Fibroblast of upper back skin (primary cell): Measurements from ENCODE around the gene C4BPA.

Experiments
- DNase-seq: peaks from one replicate; pipeline ENCODE4 v3.0.0-alpha.2; 2013

The C4BPA gene

DNA sequence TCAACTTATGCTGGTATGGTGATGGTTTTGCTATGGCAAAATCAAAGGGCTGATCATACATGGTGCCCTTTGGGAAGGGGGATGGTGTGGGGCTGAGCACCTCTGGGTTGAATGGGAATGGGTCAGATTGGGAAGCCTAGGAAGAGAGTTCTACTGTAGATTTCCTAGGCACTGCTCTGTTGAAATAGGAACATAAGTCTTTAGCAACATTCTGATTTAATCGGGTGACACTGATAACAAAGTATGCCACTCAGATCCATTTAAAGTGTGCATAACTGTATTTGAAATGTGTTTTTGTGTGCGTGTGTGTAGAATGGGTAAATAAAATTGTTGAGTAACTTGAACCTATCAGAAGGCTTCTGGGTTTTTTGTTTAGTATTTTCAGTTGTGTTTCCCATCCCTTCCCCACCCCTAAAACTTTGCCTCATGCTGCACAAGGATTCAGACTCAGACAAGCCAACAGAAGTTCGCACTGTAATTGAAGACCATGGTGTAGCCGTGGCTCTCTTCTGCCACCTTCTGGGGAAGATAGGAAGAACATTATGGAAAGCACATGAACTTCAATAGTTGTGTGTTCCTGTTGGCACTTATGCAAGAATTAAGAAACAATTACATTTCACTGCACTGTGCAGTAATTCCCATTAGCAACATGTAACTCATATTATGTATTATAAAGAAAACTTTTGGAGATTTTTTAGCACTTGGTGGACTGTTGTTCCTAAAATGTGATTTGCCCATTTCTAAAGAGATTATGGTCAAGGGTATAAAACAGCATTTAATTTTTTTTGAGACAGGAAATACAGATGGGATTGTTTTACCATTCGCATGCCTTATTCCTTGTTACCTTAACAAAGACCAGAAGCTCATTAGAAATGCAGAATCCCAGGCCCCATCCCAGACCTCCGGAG lies 26.3 kb upstream of the C4BPA start:
- peak; percentile 73 for DNase-seq

DNA sequence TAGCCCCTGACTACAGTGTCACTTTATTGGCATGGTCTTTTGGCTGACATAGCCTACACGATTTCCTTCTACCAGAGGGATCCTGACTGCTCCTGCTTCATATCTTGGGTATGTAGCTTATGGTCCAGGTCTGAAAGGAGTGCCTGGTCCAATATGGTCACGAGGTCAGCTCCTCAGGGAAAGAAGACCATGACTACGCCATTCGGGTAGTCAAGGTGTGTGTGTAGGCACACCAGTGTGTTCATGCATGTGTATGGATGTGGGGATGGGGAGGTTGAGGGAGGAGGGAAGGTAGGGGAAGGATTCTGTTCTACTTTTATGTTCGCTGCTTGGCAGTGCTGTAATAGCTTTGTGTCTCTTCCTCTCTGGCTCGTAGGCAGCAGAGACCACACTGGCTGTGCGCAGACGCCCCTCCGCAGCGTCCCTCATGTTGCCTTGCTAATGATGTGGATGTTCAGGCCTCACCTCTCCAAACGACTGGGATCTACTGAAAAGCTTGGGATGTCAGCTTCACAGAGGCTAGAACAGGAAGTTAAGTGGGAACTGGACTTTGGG lies 25.4 kb upstream of the C4BPA start:
- DNase-seq, result no peak

DNA sequence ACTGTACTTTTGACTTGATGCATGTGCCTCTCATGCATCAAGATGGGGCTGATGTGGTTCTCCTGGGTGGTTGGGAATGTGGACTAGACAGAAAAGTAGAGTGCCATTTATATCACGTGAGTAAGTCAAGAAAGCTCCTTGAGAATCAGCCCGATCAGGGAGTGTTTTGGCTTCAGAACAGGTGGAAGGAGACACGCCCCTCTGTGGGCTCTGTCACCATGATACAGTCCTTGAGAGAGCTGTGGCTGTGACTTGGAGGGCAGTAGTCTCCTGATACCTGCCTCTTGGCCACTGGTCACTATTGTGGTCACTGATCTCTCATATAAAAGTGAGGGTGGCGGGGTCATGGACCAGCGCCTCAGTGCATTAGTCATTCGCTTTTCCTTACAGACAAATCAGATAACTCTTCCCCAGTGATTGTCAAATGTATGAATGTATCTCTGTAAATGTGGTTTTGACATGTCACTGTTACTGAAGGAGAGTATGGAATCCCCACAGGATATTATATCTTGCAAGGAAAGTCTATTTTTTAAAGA lies 24.3 kb upstream of the C4BPA start:
- DNase-seq, result no peak

DNA sequence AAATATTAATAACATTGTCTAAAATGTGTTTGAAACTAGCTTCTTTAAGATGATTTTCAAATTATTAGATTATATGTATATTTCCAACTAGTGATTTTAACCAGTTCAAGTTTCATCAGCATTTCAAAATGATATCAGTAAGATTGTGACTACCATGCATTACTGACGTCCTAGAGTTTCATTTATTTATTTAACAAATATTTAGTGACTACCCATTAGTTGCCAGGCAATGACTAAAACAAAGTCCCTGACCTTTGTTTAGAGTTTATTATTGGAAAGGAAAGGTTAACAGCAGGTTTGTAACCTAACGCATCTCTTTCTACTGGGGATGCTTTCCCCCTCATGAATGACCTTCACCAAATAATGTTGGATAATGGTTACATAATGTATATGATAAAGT lies 22.9 kb upstream of the C4BPA start:
- DNase-seq, result no peak

DNA sequence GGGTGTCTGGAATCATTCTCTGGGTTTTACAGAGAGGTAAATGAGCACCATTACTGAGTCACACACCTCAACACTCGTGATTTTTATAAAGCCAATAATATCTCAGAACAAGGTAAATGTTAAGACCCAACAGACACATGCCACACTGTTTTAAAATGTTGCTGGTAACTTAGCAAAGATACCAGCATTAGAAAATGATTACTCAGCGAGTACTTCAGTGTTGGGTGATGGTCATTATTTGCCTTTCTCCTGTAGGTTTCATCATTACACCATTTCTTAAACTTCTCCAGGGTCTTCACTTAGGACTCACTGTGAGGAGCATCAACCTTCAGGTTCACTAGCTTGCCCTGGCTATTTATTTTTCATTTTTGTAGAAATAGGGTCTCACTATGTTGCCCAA lies 22.2 kb upstream of the C4BPA start:
- no peak for DNase-seq

DNA sequence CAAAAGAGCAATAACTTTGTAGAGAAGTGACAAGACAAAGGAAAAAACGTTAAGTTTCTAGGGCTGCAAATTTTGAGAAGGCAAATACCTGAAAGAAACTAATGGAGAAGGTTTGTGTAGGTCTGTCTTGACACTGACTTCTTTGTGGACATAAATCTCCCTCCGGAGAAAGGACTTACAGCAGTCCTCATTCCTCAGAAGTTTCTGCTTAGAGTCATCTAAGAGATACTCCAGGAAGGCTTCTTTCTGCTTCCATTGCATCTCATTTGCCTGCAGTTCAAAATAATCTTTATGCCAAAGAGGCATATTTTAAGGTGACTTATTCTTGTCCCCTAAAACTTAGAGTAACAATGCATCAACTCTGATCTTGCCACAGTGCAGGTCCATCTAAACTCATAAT lies 19.8 kb upstream of the C4BPA start:
- DNase-seq, result peak; percentile 25

DNA sequence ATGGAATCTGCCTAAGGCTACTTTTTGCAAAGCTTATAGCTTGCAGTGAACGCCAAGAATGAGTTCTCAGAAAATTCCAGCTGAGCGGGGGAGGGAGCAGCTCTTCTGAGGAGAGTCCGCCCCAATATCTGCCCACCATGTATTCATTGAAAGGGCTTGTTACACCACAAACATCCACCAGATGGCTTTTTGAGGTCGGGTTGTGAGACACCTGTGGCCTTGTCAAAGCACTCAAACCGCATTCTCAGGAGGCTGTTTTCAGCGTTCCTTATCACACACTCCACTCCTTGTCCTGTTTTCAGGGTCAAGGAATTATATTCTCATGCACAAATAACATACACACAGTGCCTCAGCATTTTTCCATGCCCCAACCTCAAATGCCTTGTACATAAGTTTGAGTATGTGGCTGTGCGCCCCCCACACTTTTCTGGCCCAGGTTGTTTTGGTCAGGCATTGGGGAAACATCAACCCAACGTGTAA lies 19.3 kb upstream of the C4BPA start:
- peak; percentile 62 for DNase-seq

DNA sequence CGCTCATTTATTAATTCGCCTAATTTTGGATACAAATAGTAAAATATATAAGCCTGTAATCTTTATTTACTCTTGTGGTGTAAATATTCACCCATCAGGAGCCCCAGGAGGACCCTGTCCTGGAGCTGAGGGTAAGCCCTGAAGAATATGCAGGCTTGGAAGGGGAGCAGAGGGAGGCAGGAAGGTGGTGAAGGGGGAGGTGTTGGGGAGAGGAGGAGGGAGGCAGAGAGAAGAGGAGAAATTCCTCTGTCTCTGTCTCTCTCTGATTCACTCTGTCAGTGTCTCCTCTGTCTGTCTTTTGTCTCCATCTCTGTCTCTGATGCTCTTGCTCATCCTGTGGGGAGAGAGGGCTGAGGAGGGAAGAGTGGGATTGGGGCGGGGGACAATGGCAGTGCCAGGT lies 18.1 kb upstream of the C4BPA start:
- no peak for DNase-seq

DNA sequence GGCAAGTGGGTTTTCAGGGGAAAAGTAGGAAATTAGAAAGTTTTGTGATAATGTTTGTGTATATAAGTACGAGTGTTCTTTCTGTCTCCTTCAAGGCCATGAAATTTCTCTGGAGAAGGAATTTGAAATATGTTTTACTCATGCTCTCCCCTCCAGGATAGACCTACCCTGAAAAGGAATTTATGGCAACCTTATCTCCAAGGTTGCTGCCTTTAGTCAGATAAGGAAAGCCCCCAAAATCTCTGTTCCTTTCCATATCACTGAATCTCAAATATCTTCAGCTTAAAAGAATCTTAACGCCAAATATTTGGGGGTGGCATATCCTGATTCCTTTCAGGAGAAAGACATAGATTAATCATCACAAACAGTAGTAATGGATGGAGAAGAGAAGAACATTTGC lies 15.9 kb upstream of the C4BPA start:
- DNase-seq, result peak; percentile 22

DNA sequence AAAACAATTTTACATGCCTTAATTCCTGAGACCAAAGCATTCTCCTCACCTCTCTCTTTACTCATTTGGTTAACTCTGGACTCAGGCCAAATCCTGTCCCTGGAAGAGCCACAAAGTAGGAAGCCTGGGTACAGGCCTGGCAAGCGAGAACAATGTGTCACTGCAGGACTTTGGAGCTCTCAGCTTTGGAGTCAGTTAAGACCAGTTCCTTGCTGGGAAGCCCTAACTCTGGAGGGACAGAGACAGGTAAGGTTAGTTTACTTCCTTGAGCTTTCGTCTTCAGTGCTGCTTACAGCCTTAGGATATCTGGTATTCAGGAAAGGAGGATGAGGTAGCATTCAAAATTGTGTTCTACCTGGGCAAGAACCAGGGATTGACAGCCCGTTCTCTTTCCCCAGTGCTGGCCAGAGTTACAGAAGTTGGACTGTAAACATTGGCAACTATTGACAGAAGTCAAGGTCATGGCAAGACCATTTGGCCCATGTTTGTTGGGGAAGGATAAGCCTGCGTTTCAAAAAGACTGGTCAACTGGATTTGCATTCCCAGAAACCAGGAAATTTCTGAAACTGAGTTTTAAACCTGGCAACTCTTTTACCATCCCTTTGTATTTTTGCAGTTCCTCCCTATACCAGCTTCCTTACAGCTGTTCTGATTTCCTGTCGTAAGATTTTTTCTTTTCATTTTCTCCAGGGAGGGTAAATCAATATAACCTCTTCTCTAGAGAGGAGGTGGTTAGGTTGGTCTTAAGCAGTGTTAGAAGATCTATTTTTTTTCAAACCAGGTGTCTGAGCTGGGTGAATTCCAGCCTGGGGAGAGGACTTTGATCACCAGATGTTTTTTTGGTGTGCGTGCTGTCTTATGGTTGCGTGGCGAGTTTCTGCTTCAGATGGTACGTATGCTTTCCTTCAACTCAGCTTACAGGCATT lies 15.1 kb upstream of the C4BPA start, which contains the start of gene C4BPB:
C4BPB (plus strand) TSS at position 160 of the 926 bp plus-strand sequence; CDS start at position 832, 672 bp downstream.
- peak; percentile 13 for DNase-seq

DNA sequence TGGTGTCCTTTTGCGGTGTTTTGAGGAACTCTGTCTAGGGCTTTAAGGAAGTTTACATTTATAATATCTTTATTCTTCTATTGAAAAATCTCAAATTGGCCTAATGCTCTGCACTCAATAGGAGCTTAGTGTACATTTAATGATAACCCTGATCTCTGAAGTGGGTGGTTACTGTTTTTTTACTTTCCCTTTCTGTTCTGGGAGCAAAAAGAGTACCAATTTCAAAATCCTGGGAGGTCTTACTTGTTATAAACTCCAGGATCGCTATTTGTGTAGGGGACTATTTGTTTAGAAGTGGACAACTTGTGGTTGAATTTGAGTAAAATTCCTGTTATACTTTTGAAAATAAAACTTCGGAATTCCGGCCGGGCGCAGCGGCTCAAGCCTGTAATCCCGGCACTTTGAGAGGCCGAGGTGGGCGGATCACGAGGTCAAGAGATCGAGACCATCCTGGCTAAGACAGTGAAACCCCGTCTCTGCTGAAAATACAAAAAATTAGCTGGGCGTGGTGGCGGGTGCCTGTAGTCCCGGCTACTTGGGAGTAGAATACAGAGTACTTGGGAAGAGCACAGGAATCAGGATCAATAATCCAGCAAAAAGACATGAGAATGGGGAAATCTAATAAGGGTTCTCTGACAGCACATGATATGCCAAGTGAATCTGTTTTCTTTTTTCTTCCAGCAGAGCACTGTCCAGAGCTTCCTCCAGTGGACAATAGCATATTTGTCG lies 14.2 kb upstream of the C4BPA start:
- no peak for DNase-seq

DNA sequence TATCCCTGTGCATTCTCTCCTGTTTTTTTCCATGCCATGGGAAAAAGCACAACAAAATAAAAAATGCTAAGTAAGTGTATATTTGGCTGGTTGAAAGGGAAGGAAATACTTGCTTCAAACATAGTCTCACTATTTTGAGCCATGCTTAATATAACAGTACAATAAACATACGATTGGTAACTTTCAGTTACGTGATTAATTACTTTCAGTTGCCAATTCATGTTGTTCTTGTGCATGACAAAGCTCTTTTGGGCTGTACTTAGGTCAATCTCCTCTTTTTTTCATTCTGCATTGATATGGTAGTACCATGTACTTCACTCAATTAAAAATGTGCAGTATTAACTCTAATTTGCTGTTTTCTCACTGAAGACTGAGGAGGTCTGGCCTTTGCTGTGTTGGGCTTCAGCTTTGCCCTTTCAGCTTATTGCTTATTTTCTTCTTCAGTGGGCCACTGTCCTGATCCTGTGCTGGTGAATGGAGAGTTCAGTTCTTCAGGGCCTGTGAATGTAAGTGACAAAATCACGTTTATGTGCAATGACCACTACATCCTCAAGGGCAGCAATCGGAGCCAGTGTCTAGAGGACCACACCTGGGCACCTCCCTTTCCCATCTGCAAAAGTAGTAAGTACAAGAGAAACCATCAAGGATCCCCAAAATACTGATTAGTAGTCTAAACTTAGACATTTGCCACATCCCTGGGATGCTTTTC lies 12.7 kb upstream of the C4BPA start:
- no peak for DNase-seq

DNA sequence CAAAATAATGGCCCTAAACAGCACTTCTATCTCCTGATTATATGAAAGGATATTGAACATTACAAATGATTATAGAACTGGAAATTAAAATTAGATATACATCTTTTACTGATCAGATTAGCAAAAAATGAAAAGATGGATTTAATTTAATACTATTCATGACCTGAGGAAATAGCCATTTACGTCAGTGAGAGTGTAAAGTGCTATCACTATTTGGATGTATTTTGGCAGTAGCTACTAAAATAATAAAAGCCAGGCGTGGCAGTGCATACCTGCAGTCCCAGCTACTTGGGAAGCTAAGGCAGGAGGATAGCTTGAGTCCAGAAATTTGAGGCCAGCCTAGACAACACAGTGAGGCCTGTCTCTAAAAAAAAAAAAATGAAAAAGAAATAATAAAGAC lies 10.1 kb upstream of the C4BPA start:
- no peak for DNase-seq

DNA sequence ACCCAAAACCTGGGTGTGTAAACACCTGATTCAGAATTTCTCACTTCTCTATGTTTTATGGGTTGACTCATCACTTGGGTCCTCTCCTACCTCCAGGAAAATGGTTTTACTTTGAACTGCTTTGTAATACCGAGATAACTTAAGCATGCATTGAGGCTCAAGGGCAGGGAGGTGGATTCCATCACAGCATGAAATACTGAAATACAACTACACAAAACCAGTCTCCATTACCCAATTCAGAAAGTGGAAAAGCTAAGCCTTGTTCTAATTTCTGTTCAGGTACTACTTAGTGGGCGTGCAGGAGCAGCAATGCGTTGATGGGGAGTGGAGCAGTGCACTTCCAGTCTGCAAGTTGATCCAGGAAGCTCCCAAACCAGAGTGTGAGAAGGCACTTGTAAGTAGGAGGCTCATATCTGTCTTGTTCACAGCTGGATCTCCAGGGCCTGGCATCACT lies 6.1 kb upstream of the C4BPA start:
- DNase-seq, result no peak

DNA sequence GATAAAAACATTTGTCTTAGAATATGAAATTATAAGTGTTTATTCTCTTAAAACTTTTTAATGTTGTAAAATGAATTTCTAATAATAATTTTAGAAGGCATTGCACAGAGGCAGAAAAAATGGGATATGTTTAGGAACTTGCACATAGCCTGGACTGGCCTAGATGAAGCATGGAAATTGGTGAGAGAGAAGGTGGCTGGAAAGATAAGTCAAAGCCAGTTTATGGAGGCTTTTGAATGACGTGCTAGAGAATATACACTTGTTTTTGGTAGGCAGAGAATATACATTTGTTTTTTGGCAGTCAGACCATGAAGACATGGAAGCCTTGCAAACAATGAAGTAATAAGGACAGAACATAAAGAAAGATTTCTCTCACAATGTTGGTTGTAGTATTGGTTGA lies 2.3 kb upstream of the C4BPA start:
- no peak for DNase-seq

DNA sequence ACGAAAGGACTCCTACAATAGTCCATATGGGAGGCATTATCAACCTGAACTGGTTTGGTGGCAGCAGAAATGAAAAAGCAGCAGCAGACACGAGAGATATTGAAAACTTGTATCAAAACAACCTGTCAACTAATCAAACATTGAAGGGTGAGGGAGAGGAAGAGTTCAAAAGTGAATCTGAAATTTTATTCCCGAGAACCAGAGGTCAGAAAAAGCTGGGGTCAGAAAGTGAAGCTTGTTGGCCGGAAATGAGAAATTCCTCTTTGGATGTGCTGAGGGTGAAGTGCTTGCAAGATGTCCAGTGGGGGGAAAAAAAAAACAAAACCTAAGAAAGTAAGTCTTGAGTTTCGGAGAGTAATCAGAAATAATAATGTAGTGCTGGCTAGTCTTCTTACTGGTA lies 1.9 kb upstream of the C4BPA start:
- DNase-seq, result no peak

DNA sequence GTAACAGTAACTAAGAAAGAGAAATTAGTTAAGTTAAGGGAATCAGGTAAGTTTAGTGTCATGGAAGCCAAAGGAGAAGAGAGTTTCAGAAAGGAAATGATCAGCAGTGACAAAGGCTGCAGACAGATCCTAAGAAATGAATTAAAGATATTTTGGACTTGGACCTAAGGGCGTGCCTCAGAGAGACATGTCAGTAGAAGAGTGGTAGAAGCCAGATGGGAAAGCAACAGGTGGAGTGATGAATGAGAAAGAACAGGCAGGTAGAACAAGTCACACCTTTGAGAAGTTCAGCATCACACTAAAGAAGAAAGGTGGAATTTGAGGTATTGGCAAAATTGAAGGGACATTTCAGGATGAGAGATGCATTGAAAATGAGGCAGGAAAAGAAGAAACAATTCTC lies 1.4 kb upstream of the C4BPA start:
- no peak for DNase-seq

DNA sequence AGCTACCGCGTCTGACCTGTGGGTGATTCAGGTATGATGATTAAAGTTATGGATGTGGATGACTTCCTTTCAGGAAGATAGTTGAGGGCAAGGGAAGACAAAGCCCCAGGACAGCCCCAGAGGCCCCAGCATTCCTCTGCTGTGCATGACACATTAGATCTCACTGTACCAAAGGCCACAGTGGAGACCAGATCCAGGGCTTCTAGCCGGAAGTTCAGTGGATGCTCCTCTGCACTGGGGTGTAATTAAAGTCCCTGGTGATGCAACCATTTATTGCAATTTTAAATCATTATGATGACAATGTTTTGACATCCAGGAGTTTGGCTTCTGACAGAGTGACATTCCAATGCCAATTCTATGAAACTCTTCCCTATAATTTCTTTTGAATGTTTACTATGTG lies 5.0 kb downstream of the C4BPA start:
- DNase-seq, result no peak

DNA sequence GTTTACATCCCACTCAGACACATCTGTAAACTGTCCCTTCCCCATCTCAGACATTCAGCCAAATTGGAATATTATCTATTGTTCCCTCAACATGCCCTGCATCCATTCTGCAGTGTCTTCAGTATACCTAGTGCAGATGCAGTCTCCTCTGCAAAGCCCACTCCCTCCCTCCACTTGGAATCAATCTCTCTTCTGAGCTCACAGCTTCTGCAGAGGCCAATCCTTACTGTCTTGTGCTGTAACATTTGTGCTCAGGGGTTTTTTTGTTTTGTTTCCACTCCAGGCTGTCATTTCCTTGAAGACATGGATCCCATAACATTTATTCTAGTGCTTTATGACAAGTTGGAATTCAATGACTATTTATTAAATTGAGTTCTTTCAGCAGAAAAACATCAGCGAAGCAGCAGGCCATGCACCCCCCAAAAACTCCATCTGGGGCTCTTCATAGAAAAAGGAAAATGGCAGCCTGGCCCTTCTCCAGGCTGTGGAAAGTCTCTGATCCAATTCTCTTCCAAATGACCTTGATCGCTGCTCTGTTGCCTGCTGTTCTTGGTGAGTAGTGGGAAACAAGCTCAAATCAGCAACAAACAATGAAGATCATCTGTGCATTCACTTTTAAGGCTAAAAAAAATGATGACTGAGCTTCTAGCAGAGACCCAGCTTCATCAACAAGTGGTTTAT lies 8.7 kb downstream of the C4BPA start:
- DNase-seq, result no peak

DNA sequence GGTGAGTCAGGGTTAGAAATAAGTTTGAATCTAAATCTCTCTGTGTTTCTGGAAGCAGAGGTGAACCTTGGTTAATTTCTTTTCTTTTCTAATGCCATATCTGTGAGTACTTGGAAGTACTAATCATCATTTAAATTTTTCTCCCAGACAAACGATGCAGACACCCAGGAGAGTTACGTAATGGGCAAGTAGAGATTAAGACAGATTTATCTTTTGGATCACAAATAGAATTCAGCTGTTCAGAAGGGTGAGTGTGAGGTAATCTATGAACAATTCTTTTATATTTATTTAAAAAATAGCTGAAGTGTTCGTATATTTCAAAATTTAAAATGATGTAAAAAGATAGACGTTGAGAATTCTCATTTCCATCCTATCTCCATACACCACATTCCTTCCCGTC lies 11.2 kb downstream of the C4BPA start:
- DNase-seq, result peak; percentile 29

DNA sequence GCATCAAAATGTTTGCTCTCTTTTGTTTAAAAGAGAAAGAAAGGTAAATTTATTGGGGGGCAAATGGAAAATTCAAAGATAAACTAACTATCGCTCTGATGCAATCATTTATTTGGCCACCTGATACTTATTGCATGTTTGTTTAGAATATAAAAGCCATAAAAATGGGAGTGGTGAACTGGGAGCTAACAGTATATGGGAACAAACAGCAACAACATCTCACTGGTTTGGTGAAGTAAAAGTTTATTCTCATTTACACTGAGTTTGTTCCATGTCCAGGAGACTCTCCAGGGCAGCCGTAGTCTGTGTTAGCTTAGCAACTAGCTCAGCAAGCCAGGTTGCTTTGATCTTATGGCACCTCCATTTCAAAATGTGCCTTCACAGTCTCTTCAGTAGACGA lies 20.4 kb downstream of the C4BPA start:
- no peak for DNase-seq
